IPS DF 4.7 (cell line): Measurements from ENCODE around the gene CAMK4.
A peak's percentile ranks its signal among the peaks of the same experiment; 100 is the strongest.
"Not testable (repeated sequence)": the region's sequence is repeated elsewhere in the genome, so short reads cannot be mapped to it uniquely, and the experiment has no call there.

Source experiments
- DNase-seq: peaks from one replicate; pipeline ENCODE4 v3.0.0-alpha.2; 2013; ENCODE audit warnings: low spot score; ENCODE audit errors: extremely low read depth

CAMK4 gene

DNA sequence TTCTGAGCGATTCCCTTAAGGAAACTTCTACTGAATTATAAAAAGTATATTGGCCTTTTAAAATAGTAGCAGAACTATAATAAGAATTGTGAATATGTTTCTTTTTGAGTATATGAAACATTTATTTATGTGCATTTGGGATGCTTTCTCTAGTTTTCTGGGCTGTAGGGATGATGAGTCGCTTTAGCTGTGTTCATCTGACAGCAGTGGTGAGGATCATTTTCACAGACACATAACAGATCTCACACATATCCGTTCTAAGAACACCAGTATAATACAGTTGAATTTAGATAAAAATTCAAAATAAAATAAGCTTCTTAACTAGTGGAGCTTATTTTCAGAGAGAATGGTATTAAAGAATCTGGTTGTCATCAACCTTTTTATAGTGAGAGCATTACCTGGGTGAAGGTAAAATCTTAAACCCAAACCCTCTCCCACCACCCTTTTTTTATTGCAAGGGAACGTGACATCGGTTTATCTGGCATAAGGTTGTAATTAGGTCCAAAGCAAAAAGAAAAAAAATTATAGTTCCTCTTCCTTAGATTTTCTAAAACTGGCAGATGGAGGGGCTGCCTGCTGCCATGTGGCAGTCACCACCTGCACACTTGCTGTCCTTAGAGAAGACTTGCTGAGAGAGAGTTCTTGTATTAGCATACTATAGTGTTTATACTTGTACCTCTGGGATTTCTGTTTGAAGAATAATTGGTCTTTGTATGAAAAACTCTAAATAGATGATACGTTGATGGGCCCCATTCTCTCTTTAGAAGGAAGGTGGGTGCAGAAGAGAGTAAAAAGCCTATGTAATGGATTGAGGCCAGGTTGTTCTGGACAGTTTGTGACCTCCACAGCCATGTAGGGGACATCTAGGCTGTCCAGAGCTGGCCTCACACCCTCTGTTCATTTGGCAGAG lies 86.8 kb downstream of the CAMK4 start:
- no peak for DNase-seq

DNA sequence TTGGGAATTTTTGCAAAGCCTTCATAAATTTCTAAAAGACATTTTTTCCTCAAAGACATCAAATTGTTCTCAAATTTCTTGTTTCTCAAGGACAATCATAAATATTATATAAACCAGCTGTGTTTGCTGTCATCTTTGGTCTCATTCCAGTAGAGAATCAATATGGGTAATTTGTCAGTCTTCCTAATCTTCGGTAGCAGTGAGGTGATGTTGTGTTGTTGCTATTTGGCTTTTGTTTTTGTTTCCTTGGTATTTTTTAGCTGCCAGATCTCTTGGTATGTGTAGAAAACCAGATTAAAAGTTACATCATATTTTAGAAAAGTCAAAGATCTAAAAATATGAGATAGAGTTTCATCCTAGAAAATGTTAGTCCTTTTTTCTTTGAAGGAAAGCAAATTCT lies 87.5 kb downstream of the CAMK4 start:
- DNase-seq, result no peak

DNA sequence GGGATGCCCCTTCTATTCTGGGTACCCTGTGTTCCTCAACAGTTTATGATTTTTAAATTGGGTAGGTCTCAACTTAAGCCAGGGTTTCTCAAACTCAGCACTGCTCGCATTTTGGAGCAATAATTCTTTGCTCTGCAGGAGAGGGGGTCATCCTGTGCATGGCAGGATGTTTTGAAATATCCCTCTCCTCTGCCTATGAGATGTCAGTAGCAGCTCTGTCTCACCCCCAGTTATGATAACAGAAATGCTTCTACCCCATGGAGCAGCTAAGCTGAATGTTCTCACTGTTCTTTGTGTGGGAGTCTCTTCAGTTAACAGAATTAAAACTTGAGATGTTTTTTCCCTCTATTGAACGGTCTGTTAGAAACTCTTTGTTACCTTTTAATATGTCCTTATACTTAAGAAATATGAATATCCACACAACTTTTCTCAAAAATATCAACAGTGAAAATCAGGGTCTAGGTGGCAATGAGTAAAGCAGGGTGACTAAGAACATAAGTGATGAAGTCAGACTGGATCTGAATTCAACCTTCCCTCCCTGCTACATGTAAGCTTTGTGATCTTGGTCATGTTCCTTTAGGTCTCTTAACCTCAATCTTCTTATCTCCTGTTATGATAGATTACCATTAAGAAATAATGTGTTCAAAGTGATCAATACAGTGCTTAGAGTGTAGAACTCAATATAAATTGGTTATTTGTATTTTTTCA lies 89.0 kb downstream of the CAMK4 start:
- DNase-seq, result no peak

DNA sequence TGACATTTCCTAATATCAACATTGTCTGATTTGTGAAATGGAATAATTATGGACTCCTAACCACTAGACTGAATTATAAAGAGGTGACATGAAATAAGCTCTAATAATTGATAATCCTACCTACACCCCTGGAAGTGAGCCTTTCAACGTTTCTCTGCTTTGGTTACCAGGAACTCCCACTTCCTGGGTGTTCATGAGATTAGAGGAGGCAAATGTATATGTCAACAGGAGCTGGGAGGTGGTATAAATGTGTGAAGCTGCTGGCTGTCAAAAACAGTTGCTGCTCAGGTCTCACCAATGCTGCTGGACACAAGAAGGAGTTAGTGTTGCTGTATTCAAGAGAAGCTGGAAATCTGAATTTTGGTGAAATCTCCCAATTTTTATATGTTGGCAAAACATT lies 96.8 kb downstream of the CAMK4 start:
- no peak for DNase-seq

DNA sequence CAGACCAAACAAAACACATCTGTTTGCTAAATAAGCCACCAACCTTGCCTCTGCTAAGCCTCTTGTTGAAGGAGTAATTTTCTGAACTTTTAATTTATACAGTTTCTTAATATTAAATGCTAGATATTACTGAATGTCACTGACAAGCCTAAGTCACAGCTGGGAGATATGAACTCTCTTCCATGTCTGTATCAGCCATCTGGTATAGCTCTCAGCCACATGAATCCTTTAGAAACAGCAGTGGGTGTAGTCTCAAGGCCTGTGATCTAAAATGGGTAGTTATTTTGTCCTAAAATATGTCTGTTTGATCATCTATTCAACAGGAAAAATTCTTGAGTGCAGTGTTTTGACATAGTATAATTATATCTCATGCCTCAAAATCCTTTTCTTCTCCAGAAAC lies 97.2 kb downstream of the CAMK4 start:
- no peak for DNase-seq

DNA sequence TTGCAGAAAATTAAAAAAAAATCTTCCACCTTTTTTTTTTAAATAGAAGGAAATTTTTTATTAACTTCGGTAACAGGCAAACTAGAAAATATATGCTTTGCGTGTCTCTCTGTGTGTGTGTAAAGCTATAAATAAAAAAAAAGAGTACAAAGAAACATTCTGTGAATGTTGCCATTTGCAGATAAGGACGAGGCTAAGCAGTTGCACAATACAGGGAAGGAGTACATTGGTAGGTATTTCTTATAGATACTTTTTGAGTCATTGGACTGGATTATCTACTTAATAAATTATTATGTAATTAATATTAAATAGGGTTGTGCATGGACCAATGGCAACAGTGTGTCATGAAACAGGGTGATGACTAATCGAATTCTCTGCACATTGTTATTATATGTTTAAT lies 102.4 kb downstream of the CAMK4 start:
- DNase-seq, result no peak

DNA sequence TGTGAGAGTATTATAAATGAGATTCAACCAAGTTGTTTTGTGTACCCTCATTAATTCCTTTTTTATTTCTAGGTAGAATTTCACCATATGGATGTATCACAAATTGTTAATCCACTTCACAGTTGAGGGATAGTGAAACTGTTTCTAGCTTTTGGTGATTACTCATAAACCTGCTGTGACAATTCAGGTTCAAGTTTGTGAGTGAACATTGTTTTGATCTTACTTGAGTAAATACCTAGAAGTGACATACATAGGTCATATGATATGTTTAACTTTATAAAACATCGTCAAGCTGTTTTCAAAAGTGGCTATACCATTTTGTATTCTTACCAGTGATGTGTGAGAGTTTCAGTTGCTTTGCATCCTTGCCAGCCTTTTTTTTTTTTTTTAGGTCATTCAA lies 112.9 kb downstream of the CAMK4 start:
- DNase-seq, result no peak

DNA sequence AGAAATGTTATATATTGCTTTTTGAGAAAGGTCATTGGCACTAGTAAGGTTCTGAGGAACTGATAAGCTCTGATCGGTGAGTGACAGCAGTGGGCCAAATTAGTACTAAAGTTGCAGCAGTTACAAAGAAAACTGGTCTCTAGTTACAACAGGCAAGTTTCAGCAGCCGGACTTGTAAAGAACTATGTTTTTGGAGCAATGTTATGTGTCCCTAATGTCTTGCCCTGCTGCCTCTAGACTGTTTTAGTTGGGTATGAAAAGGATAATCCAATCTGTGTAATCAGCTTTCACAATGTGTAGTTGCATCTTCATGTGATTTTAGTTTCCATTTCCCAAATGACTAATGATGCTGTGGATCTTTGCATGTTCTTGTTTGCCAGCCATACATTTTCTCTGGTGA lies 113.5 kb downstream of the CAMK4 start:
- no peak for DNase-seq

DNA sequence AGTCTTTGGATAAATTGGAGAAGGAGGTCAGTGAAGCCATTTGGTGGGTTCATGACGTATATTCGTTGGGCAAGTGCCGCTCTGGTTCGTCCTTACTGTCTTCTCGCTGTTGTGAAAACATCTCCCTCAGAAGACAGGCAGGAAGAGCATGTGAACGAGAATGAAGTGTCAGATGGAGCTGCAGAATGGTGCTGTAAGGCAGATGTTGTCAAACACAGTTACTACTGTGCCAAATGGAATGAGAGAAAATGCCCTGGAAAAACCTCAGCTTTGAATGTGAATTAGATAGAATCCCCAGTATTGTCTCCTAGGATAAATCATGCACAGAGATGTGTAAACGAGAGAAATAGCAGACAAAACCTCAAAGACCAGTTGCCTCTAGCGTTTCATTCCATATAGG lies 121.5 kb downstream of the CAMK4 start:
- no peak for DNase-seq

DNA sequence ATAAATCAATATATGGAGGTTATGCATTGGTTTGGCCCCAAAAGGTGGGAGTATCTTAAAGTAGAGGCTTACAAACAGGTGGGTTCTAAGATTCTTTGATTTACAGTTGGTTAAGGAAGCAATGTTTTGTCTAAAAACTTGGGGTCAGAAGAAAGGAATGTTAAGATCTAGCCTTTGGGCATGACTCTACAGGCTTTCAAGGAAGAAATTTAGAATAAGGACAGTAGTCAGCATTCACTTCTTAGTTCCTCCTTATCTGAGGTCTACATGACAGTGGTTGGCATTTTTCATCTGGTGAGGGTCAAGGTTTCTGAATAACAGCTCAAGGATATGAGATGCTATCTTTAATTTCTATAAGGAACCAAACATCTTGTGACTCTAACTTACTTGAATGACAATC lies 122.8 kb downstream of the CAMK4 start:
- DNase-seq, result no peak

DNA sequence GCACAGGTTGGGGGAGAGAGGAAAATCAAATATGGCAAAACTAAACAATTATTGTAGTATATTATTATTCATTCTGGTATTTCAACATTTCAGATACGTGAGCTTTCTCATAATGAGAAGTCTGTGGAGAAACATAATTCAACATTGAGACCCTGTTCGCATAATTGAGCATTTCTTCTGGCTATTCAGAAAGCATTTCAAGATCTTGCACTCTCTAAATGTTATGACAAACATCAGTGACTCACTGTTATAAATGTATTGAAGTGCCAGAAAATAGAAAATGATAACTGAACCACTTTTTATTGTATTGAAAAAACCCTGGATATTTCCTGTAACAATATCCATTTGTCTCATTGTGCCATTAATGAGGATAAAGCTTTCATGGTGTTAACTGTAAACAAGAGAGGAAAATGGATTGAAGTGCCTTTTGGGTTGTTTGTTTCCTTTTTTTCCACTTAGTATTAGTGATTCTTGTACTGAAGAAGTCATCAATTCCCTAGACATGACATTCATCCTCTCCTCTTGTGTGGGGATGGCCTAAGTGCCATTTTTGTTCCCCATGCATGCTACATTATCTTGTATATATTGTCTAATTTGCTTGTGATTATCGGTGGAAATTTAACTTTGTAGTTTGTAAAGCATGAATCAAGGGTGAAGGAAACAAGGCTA lies 124.6 kb downstream of the CAMK4 start:
- no peak for DNase-seq

DNA sequence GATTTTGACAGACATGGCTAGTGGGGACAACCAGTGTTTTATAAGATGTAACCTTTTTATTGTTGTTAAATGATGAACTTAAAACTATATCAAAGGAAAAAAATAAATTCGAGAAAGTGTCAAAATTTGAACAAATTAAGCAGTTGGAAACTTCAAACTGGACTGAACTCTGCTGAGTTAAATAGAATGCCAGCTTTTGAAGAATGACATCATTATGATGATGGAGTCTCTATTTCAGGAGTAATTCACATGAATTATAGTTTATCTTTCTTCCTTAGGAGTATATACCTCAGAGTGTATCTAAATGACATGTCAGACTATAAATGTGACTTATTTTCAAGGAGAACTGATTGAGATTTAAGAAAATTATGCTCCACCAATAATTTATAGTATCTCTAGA lies 125.2 kb downstream of the CAMK4 start:
- no peak for DNase-seq

DNA sequence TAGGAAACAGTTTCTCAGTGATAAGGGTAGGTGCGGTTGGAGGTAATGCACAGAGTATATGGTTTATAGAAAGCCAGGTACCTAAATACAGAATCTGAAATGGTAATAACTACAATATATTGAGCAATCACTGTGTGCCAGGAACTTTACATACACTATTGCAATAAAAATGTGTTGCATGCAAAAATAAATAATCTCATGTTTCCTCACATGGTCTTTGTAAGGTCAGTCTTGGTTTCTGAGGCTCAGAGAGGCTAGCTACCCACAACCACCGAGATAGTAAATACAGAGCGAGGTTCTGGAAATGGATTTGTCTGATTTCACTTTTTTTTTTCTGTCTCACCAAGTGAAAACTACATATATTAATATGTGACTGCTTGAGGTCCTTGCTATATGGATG lies 128.9 kb downstream of the CAMK4 start:
- DNase-seq, result no peak

DNA sequence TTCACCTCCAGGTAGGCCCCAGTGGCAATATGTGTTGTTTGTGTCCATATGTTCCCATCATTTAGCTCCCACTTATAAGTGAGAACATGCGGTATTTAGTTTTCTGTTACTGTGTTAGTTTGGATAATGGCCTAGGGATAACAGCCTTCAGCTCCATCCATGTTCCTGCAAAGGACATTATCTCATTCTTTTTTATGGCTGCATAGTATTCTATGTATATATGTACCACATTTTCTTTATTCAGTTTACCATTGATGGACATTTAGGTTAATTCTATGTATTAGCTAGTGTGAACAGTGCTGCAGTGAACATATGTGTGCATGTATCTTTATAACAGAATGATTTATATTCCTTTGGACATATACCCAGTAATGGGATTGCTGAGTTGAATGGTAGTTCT lies 134.5 kb downstream of the CAMK4 start:
- DNase-seq, result not testable (repeated sequence)

DNA sequence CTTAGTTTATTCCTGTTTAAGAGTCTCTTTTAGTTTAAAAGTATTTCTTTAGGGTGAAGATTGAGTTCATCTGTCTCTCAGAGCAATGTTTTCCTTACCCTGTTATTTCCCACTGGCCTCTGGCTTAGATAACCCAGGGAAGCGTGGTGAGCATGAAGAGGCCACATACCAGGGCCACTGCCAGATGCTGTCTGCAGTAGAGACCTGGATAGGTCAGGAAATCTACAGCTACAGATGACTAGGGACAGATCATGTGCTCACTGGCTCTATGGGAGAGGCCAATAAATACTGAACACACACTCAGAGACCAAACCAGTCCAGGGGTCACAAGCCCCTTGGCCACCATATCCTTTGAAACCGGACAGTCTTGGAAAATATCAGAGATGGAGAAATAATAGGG lies 136.0 kb downstream of the CAMK4 start:
- no peak for DNase-seq

DNA sequence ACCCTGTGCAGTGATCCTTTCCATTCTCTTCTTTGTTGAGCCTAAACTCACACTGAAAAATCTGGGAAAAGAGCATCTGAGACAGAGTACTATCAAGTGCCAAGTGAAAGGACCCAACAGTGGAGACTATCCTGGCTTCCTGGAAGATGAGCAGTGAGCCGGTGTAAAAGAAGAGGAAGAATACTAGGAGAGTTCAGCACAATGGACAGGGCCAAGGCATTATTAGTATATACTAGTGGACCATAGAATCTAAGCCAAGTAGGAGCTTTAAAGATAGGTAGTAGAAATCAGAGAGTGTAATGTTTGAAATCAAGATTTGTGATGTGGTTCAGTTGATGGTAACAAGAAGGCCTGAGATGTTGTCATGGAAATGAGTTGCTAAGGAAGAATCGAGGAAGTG lies 140.8 kb downstream of the CAMK4 start:
- DNase-seq, result peak; percentile 3

DNA sequence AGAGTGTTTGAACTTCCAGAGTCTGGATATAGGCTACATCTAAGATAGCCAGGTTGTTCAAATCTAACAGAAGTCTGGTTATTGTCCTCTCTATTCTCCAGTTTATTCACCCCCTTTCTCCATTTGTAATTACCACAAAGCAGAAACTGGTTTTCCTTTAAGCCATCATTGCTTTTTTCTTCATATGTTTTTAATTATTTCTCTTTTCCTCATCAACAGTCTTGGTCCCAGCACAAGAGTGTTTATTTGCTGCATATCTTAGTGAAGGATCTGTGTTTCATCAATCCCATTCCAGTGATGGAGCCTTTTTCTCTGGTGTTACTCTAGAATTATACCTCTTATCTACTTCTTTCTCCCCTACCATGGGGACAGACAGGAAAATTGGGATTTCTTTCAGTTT lies 142.2 kb downstream of the CAMK4 start:
- DNase-seq, result no peak

DNA sequence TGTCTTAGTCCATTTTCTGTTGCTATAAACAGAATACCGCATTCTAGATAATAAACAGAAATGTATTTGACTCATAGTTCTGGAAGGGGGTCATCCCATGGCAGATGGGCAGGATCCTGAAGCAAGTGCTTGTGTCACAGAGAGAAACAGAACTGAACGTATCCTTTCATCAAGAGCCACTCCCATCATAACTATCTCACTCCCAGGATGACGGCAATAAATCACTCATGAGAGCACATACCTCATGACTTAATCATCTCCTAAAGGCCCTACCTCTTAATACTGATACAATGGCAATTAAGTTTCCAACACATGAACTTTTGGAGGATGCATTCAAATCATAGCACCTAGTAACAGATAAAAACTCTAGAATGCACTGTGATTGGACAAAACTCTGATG lies 142.9 kb downstream of the CAMK4 start:
- no peak for DNase-seq

DNA sequence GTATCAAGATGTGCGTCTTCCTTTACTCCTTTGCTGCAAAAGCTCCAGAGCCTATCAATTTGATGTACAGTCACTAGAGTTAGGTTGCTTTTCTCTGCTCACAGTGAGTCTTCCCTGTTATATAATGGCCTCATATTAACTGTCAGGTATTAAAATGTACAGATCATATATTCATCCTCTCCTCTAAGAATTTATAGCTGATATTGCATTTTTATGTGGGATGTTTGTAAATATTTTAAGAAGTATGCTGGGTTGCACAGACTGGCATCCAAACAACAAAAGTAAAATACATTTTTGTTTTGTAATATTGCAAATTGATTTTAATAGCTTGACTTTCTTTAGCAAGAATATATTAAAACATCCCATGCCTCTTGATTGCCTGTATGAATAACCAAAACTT lies 148.6 kb downstream of the CAMK4 start:
- no peak for DNase-seq

DNA sequence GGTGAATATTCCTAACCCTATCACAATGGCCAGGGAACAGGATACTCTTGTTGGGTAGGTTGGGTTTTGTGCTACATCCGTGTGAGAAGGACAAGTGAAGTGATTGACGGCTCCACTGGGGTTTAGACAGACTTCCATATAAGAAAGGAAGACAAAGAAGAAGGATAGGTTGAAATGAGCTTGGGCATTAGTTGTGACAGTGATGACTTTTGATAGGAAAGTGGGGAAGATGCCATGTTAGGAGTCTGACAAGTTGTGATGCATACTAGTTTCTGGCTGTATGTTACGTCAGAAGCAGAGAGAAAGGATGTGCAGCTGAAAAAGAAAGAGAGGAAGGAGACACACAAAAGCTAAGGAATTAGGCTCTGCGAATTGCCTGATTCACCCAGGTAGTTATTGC lies 150.2 kb downstream of the CAMK4 start:
- DNase-seq, result no peak

DNA sequence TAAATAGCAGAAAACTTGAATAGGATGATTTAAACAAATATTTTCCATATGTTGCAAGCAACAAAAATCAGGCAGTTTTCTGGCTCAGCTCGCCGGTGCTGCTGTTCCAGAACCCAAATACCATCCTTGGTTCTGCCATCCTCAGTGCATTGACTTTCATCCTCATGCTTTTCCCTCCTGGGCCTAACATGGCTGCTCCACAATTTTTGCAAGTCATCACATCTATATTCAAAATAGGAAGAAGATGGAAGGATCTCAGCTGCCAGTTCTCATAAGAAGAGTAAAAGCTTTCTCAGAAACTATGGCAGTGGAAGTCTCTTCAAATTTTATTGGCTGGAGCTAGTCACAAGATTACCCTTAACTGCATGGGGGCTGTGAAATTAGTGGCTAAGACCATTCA lies 151.5 kb downstream of the CAMK4 start:
- DNase-seq, result no peak

DNA sequence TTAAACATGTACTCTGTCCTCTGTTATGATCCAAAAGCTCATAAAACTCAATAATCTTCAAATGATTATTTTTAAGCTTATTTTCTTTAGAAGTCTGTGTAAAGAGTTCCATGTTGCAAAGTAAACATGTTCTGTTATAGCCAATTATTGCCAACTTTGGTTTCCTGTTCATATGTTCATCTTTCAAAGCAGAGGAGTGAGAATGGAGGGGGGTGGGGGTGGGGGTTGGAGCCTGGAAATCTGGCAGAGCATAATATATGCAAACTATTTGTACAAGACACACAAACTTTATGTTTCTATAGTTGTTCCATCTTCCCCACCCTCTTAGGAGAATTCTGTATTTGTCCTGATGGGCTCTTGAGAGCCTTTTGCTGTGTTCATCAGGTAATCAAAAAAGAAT lies 153.1 kb downstream of the CAMK4 start:
- no peak for DNase-seq
